ENCODE results near the gene DCANP1. TPM values are rescaled to one million over a fixed set of nuclear protein-coding genes. Genes with fewer than 3 reads are reported as not detected.
A peak's percentile ranks its signal among the peaks of the same experiment; 100 is the strongest.

Gene DCANP1
- total RNA-seq, 1 donor from 2014 or later: not detected

DNA sequence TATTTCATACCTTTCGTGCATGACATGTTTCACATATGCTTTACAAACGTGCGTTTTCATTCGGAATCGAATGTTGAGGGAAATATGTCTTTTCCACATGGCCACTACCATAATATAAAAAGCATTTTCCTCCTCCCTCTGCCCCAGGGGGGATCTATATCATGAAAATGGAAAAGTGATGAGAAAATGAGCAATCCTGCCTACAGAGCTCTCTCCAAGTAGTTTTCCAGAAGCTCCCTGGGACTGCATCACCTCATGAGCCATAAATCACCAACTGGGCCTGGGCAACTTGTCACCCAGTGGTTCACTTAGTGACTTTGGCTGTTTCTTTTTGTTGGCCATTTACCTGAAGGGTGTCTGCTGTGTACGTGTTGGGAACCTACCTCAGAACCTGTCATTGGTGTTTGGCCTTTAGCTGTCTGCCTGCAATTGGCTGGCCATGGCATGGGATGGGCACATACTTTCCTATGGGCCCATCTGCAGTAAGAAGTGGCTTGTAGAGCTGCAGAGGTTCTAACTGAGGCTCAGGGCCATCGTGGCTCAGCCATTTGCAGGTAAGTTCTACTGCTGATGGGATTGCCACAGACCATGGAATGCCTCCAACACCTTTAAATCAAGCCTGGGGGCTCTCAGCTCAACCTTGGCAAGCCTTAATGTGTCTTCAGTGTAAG, 14.5 kb upstream of the DCANP1 start:
- H3K36me3 Mint-ChIP-seq (ENCODE audit: unreplicated experiment): no peaks in the 10 kb centered on the region
- no peak overlapping the region for H3K4me3 Mint-ChIP-seq (ENCODE audit: unreplicated experiment)
- peaks cover 62% of the 10 kb centered on the region for H3K27me3 Mint-ChIP-seq (ENCODE audit: unreplicated experiment)
- H3K27ac Mint-ChIP-seq (ENCODE audit: unreplicated experiment): no peak overlapping the region
- TF ChIP-seq, protein P1, sequence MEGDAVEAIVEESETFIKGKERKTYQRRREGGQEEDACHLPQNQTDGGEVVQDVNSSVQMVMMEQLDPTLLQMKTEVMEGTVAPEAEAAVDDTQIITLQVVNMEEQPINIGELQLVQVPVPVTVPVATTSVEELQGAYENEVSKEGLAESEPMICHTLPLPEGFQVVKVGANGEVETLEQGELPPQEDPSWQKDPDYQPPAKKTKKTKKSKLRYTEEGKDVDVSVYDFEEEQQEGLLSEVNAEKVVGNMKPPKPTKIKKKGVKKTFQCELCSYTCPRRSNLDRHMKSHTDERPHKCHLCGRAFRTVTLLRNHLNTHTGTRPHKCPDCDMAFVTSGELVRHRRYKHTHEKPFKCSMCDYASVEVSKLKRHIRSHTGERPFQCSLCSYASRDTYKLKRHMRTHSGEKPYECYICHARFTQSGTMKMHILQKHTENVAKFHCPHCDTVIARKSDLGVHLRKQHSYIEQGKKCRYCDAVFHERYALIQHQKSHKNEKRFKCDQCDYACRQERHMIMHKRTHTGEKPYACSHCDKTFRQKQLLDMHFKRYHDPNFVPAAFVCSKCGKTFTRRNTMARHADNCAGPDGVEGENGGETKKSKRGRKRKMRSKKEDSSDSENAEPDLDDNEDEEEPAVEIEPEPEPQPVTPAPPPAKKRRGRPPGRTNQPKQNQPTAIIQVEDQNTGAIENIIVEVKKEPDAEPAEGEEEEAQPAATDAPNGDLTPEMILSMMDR (IDR thresholded peaks at IDR 0.05): no peak
- DNase-seq (ENCODE audit: extremely low spot score, unreplicated experiment): no peak
- H3K4me1 Mint-ChIP-seq (ENCODE audit: unreplicated experiment): peaks cover 16% of the 10 kb centered on the region
- no peaks in the 10 kb centered on the region for H3K9me3 Mint-ChIP-seq (ENCODE audit: unreplicated experiment)

DNA sequence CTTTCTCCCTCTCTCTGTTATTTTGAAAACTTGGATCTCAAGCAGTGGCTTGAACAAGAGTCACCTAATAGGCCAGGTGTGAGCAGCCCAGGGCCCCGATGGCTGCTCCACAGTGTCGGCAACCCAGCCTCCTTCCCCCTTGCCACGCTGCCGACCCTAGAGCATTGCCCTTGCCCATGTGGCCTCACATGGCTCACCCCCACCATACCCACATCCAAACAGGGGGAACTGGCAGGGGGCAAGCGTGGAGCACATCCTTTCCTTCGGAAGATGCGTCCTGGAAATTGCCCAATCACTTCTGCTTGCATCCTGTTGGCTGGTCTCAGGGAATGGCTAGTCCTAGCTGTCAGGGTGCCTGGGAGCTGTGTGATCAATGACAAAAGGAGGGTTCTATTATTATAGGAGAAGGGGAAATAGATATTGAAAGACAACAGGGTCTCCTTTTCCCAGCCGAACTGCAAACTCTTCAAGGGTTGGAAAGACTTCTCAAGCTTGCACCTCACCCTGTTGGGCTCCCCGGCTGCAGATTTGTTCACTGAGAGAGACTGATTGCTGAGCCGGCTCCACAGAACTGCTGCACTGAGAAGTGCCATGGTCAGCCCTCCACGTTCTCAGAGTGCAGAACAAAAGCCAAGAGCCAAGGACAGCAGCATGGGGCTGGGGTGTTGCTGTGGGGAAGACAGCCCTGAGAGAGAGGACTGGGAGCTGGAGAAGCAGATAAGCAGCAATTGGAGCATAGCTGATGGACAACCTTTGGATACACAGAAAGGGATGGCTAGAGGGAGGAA, 13.3 kb upstream of the DCANP1 start:
- TF ChIP-seq, protein P1 (IDR thresholded peaks at IDR 0.05): no peak
- H3K4me1 Mint-ChIP-seq (ENCODE audit: unreplicated experiment): peaks cover 10% of the 10 kb centered on the region
- H3K27me3 Mint-ChIP-seq (ENCODE audit: unreplicated experiment): peaks cover 55% of the 10 kb centered on the region
- H3K27ac Mint-ChIP-seq (ENCODE audit: unreplicated experiment): no peak overlapping the region
- H3K4me3 Mint-ChIP-seq (ENCODE audit: unreplicated experiment): no peak overlapping the region
- no peaks in the 10 kb centered on the region for H3K36me3 Mint-ChIP-seq (ENCODE audit: unreplicated experiment)
- no peak for DNase-seq (ENCODE audit: extremely low spot score, unreplicated experiment)
- no peaks in the 10 kb centered on the region for H3K9me3 Mint-ChIP-seq (ENCODE audit: unreplicated experiment)

DNA sequence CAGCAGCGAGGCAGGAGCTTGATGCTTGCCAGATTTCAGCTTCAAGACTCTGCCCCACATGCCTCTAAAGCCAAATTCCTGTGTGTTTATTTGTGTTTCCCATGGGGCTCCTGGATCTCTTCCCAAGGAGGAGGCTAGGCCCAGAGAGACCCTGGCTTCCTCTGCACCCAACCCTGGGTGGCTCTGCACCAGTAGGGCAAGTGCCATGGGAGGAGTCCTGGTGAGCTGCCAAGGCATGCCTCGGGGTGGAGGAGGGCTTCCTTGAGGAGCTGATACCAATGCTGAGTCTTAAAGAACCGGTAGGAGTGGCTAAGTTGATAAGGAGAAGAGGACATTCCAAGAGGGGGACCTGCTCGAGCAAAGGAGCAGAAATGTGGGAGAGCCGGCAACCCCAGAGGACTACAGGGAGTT, 11.8 kb upstream of the DCANP1 start:
- DNase-seq (ENCODE audit: extremely low spot score, unreplicated experiment): no peak
- TF ChIP-seq, protein P1 (IDR thresholded peaks at IDR 0.05): no peak
- peaks cover 10% of the 10 kb centered on the region for H3K4me1 Mint-ChIP-seq (ENCODE audit: unreplicated experiment)
- H3K4me3 Mint-ChIP-seq (ENCODE audit: unreplicated experiment): no peak overlapping the region
- no peaks in the 10 kb centered on the region for H3K36me3 Mint-ChIP-seq (ENCODE audit: unreplicated experiment)
- no peak overlapping the region for H3K27ac Mint-ChIP-seq (ENCODE audit: unreplicated experiment)
- peaks cover 42% of the 10 kb centered on the region for H3K27me3 Mint-ChIP-seq (ENCODE audit: unreplicated experiment)
- H3K9me3 Mint-ChIP-seq (ENCODE audit: unreplicated experiment): no peaks in the 10 kb centered on the region

DNA sequence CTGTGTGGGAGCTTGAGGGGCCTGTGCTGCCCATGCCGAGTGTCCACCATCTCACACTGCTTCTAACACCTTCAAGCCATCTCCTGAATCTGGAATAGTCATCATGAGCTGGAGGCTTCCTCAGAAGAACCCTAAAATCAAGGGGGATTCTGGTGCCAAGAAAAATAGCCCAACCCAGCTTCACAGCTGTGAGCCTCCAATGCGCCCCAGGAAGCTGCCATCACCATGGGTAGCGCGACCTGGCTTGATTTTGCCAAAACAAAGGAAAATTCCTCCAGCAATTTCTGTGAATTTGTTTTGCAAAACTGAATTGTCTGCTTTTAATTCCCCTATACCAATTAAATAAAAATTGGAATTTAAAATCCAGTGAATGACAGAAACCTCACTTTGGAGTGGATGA, 11.2 kb upstream of the DCANP1 start:
- Mint-ChIP-seq H3K27ac (ENCODE audit: unreplicated experiment) (no peak overlapping the region), H3K27me3 (ENCODE audit: unreplicated experiment) (peaks cover 40% of the 10 kb centered on the region), H3K4me3 (ENCODE audit: unreplicated experiment) (no peak overlapping the region), H3K36me3 (ENCODE audit: unreplicated experiment) (no peaks in the 10 kb centered on the region), H3K4me1 (ENCODE audit: unreplicated experiment) (peaks cover 10% of the 10 kb centered on the region), H3K9me3 (ENCODE audit: unreplicated experiment) (no peaks in the 10 kb centered on the region)
- TF ChIP-seq, protein P1 (IDR thresholded peaks at IDR 0.05): no peak
- no peak for DNase-seq (ENCODE audit: extremely low spot score, unreplicated experiment)

DNA sequence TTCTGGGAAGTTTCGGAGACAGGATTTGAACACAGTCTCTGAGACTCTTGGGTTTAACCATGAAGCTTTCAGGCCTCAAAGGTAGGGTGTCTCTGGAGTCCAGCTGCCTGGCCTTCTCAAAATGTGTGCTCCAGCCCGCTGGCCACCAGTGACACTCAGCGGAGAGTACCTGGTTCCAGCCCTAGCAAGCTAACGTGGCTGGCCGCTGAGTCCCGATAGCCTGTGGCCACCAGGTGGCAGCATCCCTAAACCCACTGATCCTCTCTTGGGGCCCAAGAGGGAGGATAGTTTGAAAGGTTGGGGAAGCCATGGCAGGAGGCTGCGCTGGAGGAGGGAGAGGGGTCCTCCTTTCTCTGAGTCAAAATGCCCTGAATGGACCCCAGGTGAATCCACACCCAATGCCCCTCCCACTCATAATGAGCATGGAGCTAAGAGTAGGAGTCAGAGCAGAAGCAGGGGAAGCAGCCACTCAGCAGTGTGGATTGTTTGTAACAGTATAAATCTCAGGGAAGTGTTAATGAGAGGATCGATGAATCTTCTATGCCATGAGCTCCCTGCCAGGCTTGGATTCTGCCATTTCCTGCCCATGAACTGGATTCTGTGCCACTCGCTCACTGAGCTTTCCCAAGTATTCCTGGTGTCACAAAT, 10.4 kb upstream of the DCANP1 start:
- DNase-seq (ENCODE audit: extremely low spot score, unreplicated experiment): no peak
- Mint-ChIP-seq H3K36me3 (ENCODE audit: unreplicated experiment) (no peaks in the 10 kb centered on the region), H3K27me3 (ENCODE audit: unreplicated experiment) (peaks cover 41% of the 10 kb centered on the region), H3K4me1 (ENCODE audit: unreplicated experiment) (peaks cover 10% of the 10 kb centered on the region), H3K4me3 (ENCODE audit: unreplicated experiment) (no peak overlapping the region), H3K9me3 (ENCODE audit: unreplicated experiment) (no peaks in the 10 kb centered on the region), H3K27ac (ENCODE audit: unreplicated experiment) (no peak overlapping the region)
- TF ChIP-seq, protein P1 (IDR thresholded peaks at IDR 0.05): peak; percentile 77
